ENCODE results near the gene SEMA6B. TPM values are rescaled to one million over a fixed set of nuclear protein-coding genes. Genes with fewer than 3 reads are reported as not detected.

The SEMA6B gene
- total and polyA plus RNA-seq, 2 of the 4 experiments (the other 2 are of a cell fraction) = 0.18 to 0.72 TPM

- dilution Hi-C loops (cut with HindIII; ENCODE audit: low sequenced_read_pairs, unreplicated experiment) = no loop called here
- Histone ChIP-seq H3K4me3 (ENCODE audit: insufficient read depth, low read depth, low read length) (no peak overlapping the region), H3K14ac (replicated peaks; ENCODE audit: low read depth, low read length) (no peak overlapping the region), H2BK120ac (ENCODE audit: low read depth, low read length) (no peak overlapping the region), H2AFZ (replicated peaks; ENCODE audit: low read length, poor library complexity) (no peak overlapping the region), H2BK5ac (ENCODE audit: low read depth, low read length, poor library complexity, severe bottlenecking) (no peak overlapping the region), H4K8ac (ENCODE audit: low read depth in 2 of 2, low read length in 2 of 2) (no peak overlapping the region), H4K20me1 (ENCODE audit: insufficient read depth, low read length) (no peaks in the 10 kb centered on the region), H2AK5ac (ENCODE audit: low read depth, low read length) (no peak overlapping the region), H2AK9ac (replicated peaks; ENCODE audit: low read depth, low read length, poor library complexity) (no peak overlapping the region), H2BK15ac (ENCODE audit: low read depth, low read length) (no peak overlapping the region), H3K18ac (ENCODE audit: low read depth, low read length) (no peak overlapping the region), H4K5ac (ENCODE audit: low read depth, low read length) (no peak overlapping the region), H3K9me1 (ENCODE audit: insufficient read depth, low read length) (no peaks in the 10 kb centered on the region), H3K4me1 (ENCODE audit: control insufficient read depth, insufficient read depth, low read length) (peaks cover 9% of the 10 kb centered on the region), H3K56ac (ENCODE audit: extremely low read depth, insufficient read depth, low read length) (no peak overlapping the region), H3K23ac (ENCODE audit: low read depth, low read length) (no peak overlapping the region), H3K79me1 (ENCODE audit: low read depth in 1 of 2, low read length in 2 of 2) (no peaks in the 10 kb centered on the region), H3K9me3 (ENCODE audit: control insufficient read depth, insufficient read depth, low read length) (no peaks in the 10 kb centered on the region), H4K91ac (ENCODE audit: insufficient read depth, low read depth, low read length) (no peak overlapping the region), H3K9ac (ENCODE audit: low read depth, low read length) (no peak overlapping the region), H3K27ac (ENCODE audit: insufficient read depth, low read length) (no peak overlapping the region), H3K27me3 (ENCODE audit: control insufficient read depth, insufficient read depth, low read length) (peaks cover 10% of the 10 kb centered on the region; the same call in 1 of the 2 replicates), H3K36me3 (ENCODE audit: control insufficient read depth, insufficient read depth, low read length) (no peaks in the 10 kb centered on the region), H3K4ac (ENCODE audit: low read depth, low read length) (no peak overlapping the region), H2BK20ac (ENCODE audit: low read depth, low read length) (no peak overlapping the region), H3K4me2 (ENCODE audit: low read depth, low read length) (no peak overlapping the region)
- in situ Hi-C loops (cut with MboI; ENCODE audit: low sequenced_read_pairs) = no loop called here
- POLR2A ChIA-PET (ENCODE audit: unreplicated experiment) = no interaction called here
- no peak for DNase-seq
- no peak for ATAC-seq (ENCODE audit: low read depth)
- TF ChIP-seq MAZ (IDR thresholded peaks at IDR 0.05; ENCODE audit: borderline replicate concordance, low read depth, low read length) (no peak), RAD21 (IDR thresholded peaks at IDR 0.05; ENCODE audit: low read length) (no peak), POLR2A (IDR thresholded peaks at IDR 0.05; ENCODE audit: low read depth, low read length) (no peak), USF2 (IDR thresholded peaks at IDR 0.05; ENCODE audit: low read depth, low read length) (no peak), MAFK (IDR thresholded peaks at IDR 0.05; ENCODE audit: low read depth, low read length) (no peak), SMC3 (IDR thresholded peaks at IDR 0.05; ENCODE audit: low read depth, low read length) (no peak), ELK1 (IDR thresholded peaks at IDR 0.05; ENCODE audit: borderline replicate concordance, low read depth, low read length) (no peak), MXI1 (IDR thresholded peaks at IDR 0.05; ENCODE audit: borderline replicate concordance, low read depth, low read length) (no peak), CHD1 (IDR thresholded peaks at IDR 0.05; ENCODE audit: low read depth, low read length) (no peak), RFX5 (IDR thresholded peaks at IDR 0.05; ENCODE audit: low read depth, low read length) (no peak), RCOR1 (IDR thresholded peaks at IDR 0.05; ENCODE audit: insufficient replicate concordance, low read length) (no peak), CTCF (conservative IDR thresholded peaks at IDR 0.05; ENCODE audit: low read depth, low read length) (no peak), NFE2L2 (IDR thresholded peaks at IDR 0.05; ENCODE audit: low read depth, low read length) (no peak), CEBPB (IDR thresholded peaks at IDR 0.05; ENCODE audit: low read depth, low read length) (no peak)
- CTCF ChIA-PET = no interaction called here
- intact Hi-C loops (cut with micrococcal nuclease) = no loop called here
- no TSS peak for BruUV-seq (replicated peaks)
- 69% methylated on average over 4 of the region's 5 CpGs; no CpG with 5 or more reads in 1 of the 2 experiments for WGBS, 2 experiments (ENCODE audit: extremely low coverage in 2 of 2, insufficient read length in 1 of 2)
Measured at GRCh38 chr19:4521888-4522242, 37.6 kb downstream of the SEMA6B start.
